HG03139 (cell line): ENCODE data around the gene PRR29.

Experiments used
- ATAC-seq: cut with Tn5 transposase; IDR thresholded peaks from one replicate; pipeline ENCODE4 v1.9.1; 2021; ENCODE audit not compliant: unreplicated experiment

PRR29 gene

GRCh38 chr17:64008830-64009229, 10.7 kb downstream of the PRR29 start:
- ATAC-seq, result no peak

- ATAC-seq, result no peak
Measured at GRCh38 chr17:64009571-64010402, 11.6 kb downstream of the PRR29 start.

GRCh38 chr17:64015447-64015846, 17.3 kb downstream of the PRR29 start:
- ATAC-seq, result no peak

GRCh38 chr17:64016231-64016784, 18.2 kb downstream of the PRR29 start:
- ATAC-seq, result no peak

GRCh38 chr17:64016974-64017373, 18.8 kb downstream of the PRR29 start:
- no peak for ATAC-seq

- ATAC-seq, result no peak
Measured at GRCh38 chr17:64017381-64017980, 19.3 kb downstream of the PRR29 start.

GRCh38 chr17:64019551-64019961, 21.4 kb downstream of the PRR29 start:
- peak; percentile 2 for ATAC-seq

GRCh38 chr17:64020056-64020766, 22.1 kb downstream of the PRR29 start, which contains the start of gene ICAM2:
TSS of gene ICAM2 (minus strand) at chr17:64020633. CDS start at chr17:64006691, 13,942 bp downstream.
- peak; percentile 49 for ATAC-seq

- ATAC-seq, result no peak
Measured at GRCh38 chr17:64022611-64023063, 24.5 kb downstream of the PRR29 start.

- ATAC-seq, result no peak
Measured at GRCh38 chr17:64024215-64024654, 26.1 kb downstream of the PRR29 start.

GRCh38 chr17:64024781-64025731, 26.9 kb downstream of the PRR29 start:
- no peak for ATAC-seq

- ATAC-seq, result peak; percentile 52
Measured at GRCh38 chr17:64025732-64026294, 27.7 kb downstream of the PRR29 start.

GRCh38 chr17:64028874-64029464, 30.8 kb downstream of the PRR29 start:
- no peak for ATAC-seq

- ATAC-seq, result no peak
Measured at GRCh38 chr17:64032081-64032480, 33.9 kb downstream of the PRR29 start.

- no peak for ATAC-seq
Measured at GRCh38 chr17:64036198-64036922, 38.2 kb downstream of the PRR29 start.

GRCh38 chr17:64037180-64037579, 39.0 kb downstream of the PRR29 start:
- no peak for ATAC-seq

- ATAC-seq, result no peak
Measured at GRCh38 chr17:64037802-64038201, 39.7 kb downstream of the PRR29 start.

GRCh38 chr17:64038331-64039105, 40.4 kb downstream of the PRR29 start:
- no peak for ATAC-seq
